ENCODE measurements around the gene FNBP1.
A peak's percentile ranks its signal among the peaks of the same experiment; 100 is the strongest.
"Not testable (repeated sequence)": the region's sequence is repeated elsewhere in the genome, so short reads cannot be mapped to it uniquely, and the experiment has no call there.

FNBP1 gene

GRCh38 chr9:130021842-130022241 lies 21.1 kb downstream of the FNBP1 start:
- DNase-seq (ENCODE audit: low read depth): not testable (repeated sequence)

- DNase-seq (ENCODE audit: low read depth): no peak
Measured at GRCh38 chr9:130021123-130021522, 21.9 kb downstream of the FNBP1 start.

GRCh38 chr9:130020618-130021017 lies 22.4 kb downstream of the FNBP1 start:
- no peak for DNase-seq (ENCODE audit: low read depth)

GRCh38 chr9:130018265-130018664 lies 24.7 kb downstream of the FNBP1 start:
- DNase-seq (ENCODE audit: low read depth): no peak

GRCh38 chr9:130017510-130017909 lies 25.5 kb downstream of the FNBP1 start:
- DNase-seq (ENCODE audit: low read depth): not testable (repeated sequence)

- no peak for DNase-seq (ENCODE audit: low read depth)
Measured at GRCh38 chr9:130017076-130017475, 25.9 kb downstream of the FNBP1 start.

GRCh38 chr9:130015353-130016019 lies 27.5 kb downstream of the FNBP1 start:
- no peak for DNase-seq (ENCODE audit: low read depth)

GRCh38 chr9:130013326-130013725 lies 29.7 kb downstream of the FNBP1 start:
- no peak for DNase-seq (ENCODE audit: low read depth)

- no peak for DNase-seq (ENCODE audit: low read depth)
Measured at GRCh38 chr9:130010151-130010988, 32.6 kb downstream of the FNBP1 start.

GRCh38 chr9:130009546-130009945 lies 33.4 kb downstream of the FNBP1 start:
- not testable (repeated sequence) for DNase-seq (ENCODE audit: low read depth)

GRCh38 chr9:130008538-130008937 lies 34.5 kb downstream of the FNBP1 start:
- no peak for DNase-seq (ENCODE audit: low read depth)

- not testable (repeated sequence) for DNase-seq (ENCODE audit: low read depth)
Measured at GRCh38 chr9:130006952-130007351, 36.0 kb downstream of the FNBP1 start.

GRCh38 chr9:130003943-130004552 lies 38.9 kb downstream of the FNBP1 start:
- no peak for DNase-seq (ENCODE audit: low read depth)

GRCh38 chr9:130002320-130002719 lies 40.7 kb downstream of the FNBP1 start:
- no peak for DNase-seq (ENCODE audit: low read depth)

- no peak for DNase-seq (ENCODE audit: low read depth)
Measured at GRCh38 chr9:130001190-130001589, 41.8 kb downstream of the FNBP1 start.

- no peak for DNase-seq (ENCODE audit: low read depth)
Measured at GRCh38 chr9:129999141-129999510, 43.9 kb downstream of the FNBP1 start.

GRCh38 chr9:129998491-129999140 lies 44.4 kb downstream of the FNBP1 start:
- DNase-seq (ENCODE audit: low read depth): no peak

- DNase-seq (ENCODE audit: low read depth): not testable (repeated sequence)
Measured at GRCh38 chr9:129997706-129998105, 45.3 kb downstream of the FNBP1 start.

GRCh38 chr9:129996161-129996830 lies 46.7 kb downstream of the FNBP1 start:
- DNase-seq (ENCODE audit: low read depth): no peak

- DNase-seq (ENCODE audit: low read depth): no peak
Measured at GRCh38 chr9:129995409-129996160, 47.4 kb downstream of the FNBP1 start.

GRCh38 chr9:129994882-129995281 lies 48.1 kb downstream of the FNBP1 start:
- DNase-seq (ENCODE audit: low read depth): peak; percentile 13

Data from stromal cell of bone marrow (primary cell).